ENCODE measurements around the gene SPATA21.
"Not testable (repeated sequence)": the region's sequence is repeated elsewhere in the genome, so short reads cannot be mapped to it uniquely, and the experiment has no call there.

The SPATA21 gene

GRCh38 chr1:16385659-16386453, 51.4 kb downstream of the SPATA21 start:
- DNase-seq (ENCODE audit: low read depth, low spot score), result no peak

GRCh38 chr1:16383888-16384287, 53.3 kb downstream of the SPATA21 start:
- no peak for DNase-seq (ENCODE audit: low read depth, low spot score)

- no peak for DNase-seq (ENCODE audit: low read depth, low spot score)
Observed at GRCh38 chr1:16380868-16381267, 56.4 kb downstream of the SPATA21 start.

GRCh38 chr1:16378443-16378842, 58.8 kb downstream of the SPATA21 start:
- no peak for DNase-seq (ENCODE audit: low read depth, low spot score)

GRCh38 chr1:16376971-16377370, 60.3 kb downstream of the SPATA21 start:
- DNase-seq (ENCODE audit: low read depth, low spot score), result no peak

- no peak for DNase-seq (ENCODE audit: low read depth, low spot score)
Observed at GRCh38 chr1:16375521-16376340, 61.5 kb downstream of the SPATA21 start.

DNA sequence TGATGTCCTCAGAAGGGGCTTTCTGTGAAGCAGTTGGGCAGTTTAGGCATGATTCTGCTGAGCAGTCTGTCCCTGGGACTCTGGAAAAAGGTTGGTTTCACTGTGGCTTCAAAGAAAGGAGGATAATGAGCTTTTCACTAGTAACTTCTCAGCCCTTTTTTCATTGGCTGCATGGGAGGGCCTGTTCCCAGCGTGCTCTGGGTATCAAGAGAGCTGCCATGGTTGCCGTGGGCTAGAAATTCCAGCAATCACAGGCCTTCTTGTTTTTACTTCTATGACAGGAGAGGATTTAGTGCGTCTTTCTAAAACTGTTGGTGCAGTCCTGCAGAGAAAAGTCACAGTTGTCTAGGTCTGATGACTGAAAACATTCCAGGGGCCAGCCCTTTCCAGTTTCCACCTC, 63.0 kb downstream of the SPATA21 start:
- DNase-seq (ENCODE audit: low read depth, low spot score), result no peak

GRCh38 chr1:16372535-16373285, 64.5 kb downstream of the SPATA21 start:
- DNase-seq (ENCODE audit: low read depth, low spot score), result no peak

GRCh38 chr1:16371725-16372124, 65.5 kb downstream of the SPATA21 start:
- no peak for DNase-seq (ENCODE audit: low read depth, low spot score)

DNA sequence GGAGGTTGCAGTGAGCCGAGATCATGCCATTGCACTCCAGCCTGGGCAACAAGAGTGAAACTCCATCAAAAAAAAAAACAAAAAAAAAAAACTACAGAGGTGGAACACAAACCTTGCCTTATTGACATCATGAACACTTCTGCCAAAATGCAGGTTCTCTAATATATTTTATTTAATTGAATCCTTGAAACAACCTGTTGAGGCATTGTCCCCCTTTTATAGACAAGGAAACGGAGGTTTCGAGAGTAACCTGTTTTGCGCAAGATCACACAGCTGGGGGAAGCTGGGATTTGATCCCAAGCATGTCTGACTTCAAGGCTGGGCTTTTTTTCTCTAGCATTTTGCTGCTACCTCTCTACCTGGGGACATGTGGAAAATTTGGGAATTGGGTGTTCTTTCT, 67.4 kb downstream of the SPATA21 start:
- no peak for DNase-seq (ENCODE audit: low read depth, low spot score)

DNA sequence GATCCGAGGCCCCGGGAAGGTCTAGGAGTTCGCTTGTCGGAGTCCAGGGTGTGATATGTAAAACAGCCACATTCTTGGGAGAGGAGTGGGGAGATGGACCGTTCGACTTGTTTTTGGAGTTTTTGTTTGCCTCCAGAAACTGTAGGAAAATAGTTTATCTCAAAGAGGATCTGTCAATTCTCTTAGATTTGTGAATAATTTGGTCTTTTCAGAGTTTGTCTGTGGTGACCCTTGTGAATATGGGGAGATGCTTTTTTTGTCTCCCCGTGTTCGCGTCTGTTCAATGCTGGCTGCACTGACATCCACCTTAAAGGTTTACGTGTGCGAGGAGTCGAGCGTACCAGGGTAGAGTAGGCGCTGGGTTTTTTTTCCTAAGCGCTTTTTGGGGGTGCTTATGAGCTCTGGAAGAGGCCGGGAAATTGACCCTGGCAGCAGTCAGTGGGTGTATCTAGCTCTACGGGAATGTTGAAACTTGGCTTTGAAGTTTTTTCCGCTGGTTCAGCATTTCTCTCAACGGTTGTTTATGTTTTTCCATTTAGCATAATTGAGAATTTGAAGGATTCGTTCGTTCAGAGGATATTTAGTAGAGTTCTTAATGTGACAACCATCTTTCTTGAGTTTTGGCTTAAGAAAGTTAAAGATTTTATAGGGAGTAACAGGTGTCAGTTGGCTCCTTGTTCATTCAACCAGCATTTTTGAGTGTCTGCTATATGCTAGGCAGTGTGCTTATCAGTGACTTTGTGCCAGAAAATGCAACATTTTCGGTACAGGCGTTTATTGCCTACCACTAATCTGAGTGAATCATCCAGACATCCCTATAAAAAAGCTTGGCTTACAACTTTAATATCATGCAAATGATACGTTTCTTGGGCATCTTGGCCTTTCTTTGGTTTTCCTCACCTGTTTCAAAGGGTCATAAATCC, 69.0 kb downstream of the SPATA21 start:
- no peak for DNase-seq (ENCODE audit: low read depth, low spot score)

GRCh38 chr1:16367258-16367967, 69.8 kb downstream of the SPATA21 start:
- peak; percentile 73 for DNase-seq (ENCODE audit: low read depth, low spot score)

DNA sequence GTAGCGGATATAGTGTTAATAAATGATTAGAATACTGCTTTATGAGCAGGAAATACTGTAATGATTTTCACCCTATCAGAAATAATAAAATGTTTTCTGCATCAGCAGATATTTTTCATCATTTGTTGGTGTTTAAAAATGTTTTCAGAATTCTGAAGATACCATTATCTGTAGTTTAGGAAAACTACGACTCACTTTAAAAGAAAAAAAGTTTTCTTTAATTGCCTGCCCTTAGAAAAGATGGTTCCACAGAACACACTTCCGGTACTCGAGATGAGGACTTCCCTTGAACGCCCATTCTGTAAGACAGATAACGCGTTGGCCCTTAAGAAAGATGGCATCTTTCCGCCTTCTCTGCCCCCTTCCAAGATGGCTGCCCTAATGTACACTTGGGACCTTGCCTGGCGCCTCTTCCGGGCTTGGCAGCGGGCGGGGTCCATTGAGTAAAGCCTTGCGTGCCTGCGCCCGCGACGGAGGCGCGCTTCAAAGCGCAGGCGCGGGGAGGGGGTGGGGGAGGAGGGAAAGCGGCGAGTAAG, 70.4 kb downstream of the SPATA21 start, which contains the start of gene SZRD1:
Gene SZRD1, plus strand, starts transcription at position 521 of the 536 bp plus-strand sequence. CDS start 16 bp downstream, outside the sequence.
- peak; percentile 87 for DNase-seq (ENCODE audit: low read depth, low spot score)

DNA sequence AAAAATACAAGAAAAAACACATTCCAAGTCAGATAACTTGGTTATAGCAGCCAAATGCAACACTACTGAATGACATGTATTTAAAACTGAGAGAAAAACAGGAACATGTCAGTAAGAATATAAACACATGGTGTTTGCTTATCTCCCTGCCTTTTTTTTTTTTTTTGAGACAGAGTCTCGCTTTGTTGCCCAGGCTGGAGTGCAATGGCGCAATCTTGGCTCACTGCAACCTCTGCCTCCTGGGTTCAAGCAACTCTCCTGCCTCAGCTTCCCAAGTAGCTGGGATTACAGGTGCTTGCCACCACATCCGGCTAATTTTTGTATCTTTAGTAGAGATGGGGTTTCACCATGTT, 72.1 kb downstream of the SPATA21 start:
- not testable (repeated sequence) for DNase-seq (ENCODE audit: low read depth, low spot score)

- DNase-seq (ENCODE audit: low read depth, low spot score), result no peak
Observed at GRCh38 chr1:16356867-16357266, 80.4 kb downstream of the SPATA21 start.

DNA sequence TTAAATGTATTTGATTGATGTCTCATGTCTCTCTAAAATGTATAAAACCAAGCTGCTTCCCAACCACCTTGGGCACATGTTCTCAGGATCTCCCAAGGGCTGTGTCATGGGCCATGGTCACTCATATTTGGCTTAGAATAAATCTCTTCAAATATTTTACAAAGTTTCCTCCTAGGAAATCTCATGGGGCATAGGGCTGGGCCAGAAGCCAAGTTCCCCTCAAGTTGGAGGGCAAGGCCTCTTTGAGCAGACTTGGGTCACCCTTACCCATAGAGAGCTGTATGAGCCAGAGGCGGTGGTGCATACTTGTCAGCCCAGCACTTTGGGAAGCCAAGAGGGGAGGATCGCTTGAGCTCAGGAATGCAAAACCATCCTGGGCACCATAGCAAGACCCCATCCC, 82.6 kb downstream of the SPATA21 start:
- no peak for DNase-seq (ENCODE audit: low read depth, low spot score)

DNA sequence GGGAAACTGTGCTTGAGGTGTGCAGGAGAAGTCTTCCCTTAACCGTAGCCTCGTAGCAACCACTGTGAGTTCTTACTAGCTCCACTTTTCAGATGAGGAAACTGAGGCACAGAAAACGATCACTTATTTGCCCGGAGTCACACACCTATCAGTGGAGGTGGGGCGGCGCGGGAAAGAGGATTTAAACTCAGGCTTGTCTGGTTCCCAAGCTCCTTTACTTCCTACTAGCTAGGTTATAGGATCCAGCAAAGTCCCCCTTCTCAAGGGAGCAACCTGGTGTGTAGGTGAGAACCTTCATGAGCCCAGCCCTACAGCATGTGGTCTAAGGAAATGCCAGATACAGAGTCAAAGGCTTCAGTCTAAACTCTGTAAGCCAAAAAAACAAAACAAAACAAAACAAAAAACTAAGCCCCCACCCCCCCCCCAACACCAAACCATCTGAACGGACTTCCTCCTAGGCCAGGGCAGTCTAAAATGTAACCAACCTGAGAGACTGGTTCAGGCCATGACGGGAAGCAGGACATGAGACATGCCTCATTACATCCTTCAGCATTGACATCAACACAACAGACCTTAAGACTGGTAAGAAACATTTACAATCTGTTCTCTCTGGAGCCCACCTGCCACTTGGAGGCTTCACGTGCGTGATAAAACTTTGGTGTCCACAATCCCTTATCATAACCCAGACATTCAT, 84.2 kb downstream of the SPATA21 start:
- no peak for DNase-seq (ENCODE audit: low read depth, low spot score)

DNA sequence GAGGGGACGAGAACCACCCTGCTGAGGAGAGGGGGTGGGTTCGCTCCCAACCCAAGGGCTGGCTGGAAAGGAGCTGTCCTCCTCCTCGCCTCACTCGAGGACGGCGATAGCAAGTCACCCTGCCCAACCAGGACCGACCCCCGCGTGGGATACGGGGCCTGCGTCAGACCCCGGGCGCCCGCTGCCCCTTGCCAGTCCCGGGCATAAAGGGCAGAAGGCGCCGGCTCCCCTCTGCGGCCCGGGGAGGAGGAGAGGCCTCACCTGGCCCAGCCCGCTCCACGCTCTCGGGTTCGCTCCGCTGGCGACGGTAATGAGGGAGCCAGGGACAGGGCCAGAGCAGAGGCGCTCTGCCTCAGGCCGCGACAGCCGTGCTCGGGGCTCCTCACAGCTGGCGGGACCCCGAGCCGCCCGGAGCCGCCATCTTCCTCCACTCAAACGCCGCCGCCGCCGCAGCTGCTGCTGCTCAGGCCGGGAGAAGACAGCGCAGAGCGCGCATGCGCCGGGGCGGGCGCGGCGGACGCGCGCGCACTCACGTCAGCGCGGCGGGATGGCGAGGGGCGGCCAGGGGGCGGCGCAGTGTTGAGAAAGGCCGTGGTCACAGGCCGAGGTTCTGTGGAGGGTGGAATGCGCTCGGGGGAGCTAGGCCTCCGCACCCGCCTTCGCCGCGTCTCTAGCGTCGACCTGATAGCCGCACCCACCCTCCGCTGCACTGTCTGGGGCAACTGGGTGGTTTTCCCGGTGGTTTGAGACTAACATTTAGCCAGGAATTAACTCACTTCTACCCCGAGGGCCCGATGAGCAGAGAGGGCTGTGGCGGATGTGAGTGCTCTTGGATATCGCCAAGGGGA, 85.0 kb downstream of the SPATA21 start, which contains the start of gene FBXO42:
Gene FBXO42, minus strand, starts transcription at position 487 of the 848 bp plus-strand sequence. CDS start 37,062 bp downstream, outside the sequence.
- DNase-seq (ENCODE audit: low read depth, low spot score), result peak; percentile 75
